K562 (cell line): Measurements from ENCODE around the gene NCDN. TPM values are rescaled to one million over a fixed set of nuclear protein-coding genes. Genes with fewer than 3 reads are reported as not detected.

Experiments used
- ATF7 ChIP-seq: fragments of 450-650 bp; IDR thresholded peaks from 2 replicates; pipeline ENCODE4 v1.7.1; 2014; ENCODE audit warnings: mild to moderate bottlenecking, moderate library complexity
- CHD4 ChIP-seq: fragments of 200-600 bp; sonication (generic); IDR thresholded peaks from 3 replicates; pipeline ENCODE4 v1.6.1; 2012; ENCODE audit warnings: low read depth, mild to moderate bottlenecking, mixed read lengths, low read length, inconsistent platforms; ENCODE audit not compliant: insufficient read depth, insufficient replicate concordance, poor library complexity, severe bottlenecking
- ELF2 ChIP-seq: fragments of 250-450 bp; sonication (Bioruptor Pico); IDR thresholded peaks from 2 replicates; pipeline ENCODE4 v1.5.0; 2021; ENCODE audit warnings: mild to moderate bottlenecking
- ESRRA ChIP-seq: fragments of 450-650 bp; IDR thresholded peaks from 2 replicates; pipeline ENCODE4 v1.6.1; 2014; ENCODE audit warnings: low read depth, mild to moderate bottlenecking, moderate library complexity, borderline replicate concordance
- ETS2 ChIP-seq: IDR thresholded peaks from 2 replicates; pipeline ENCODE4 v1.6.1; 2016; ENCODE audit warnings: borderline replicate concordance, missing genetic modification characterization, mild to moderate bottlenecking, moderate library complexity, missing compliant biosample characterization; ENCODE audit not compliant: poor library complexity, severe bottlenecking
- GTF2F1 ChIP-seq: IDR thresholded peaks from 2 replicates; pipeline ENCODE4 v1.6.1; 2011; ENCODE audit warnings: low read depth, low read length, improper control_type of control experiment
- JUND ChIP-seq, 2 experiments: IDR thresholded peaks; 2 replicates in 1 of 2; 3 replicates in 1 of 2; pipeline ENCODE4 v1.6.1; 2011; ENCODE audit warnings: borderline replicate concordance in 2 of 2, low read depth in 2 of 2, low read length in 2 of 2, improper control_type of control experiment in 1 of 2, missing biosample characterization in 1 of 2, missing genetic modification characterization in 1 of 2, missing genetic modification reagents in 1 of 2
- MEF2A ChIP-seq: IDR thresholded peaks from 2 replicates; pipeline ENCODE4 v1.6.1; 2011; ENCODE audit warnings: low read depth, mild to moderate bottlenecking, low read length, moderate library complexity; ENCODE audit not compliant: control insufficient read depth
- NFRKB ChIP-seq: fragments of 450-650 bp; IDR thresholded peaks from 2 replicates; pipeline ENCODE4 v1.6.1; 2016; ENCODE audit warnings: low read depth
- NFXL1 ChIP-seq: fragments of 450-650 bp; formaldehyde crosslinking; IDR thresholded peaks from 2 replicates; pipeline ENCODE4 v1.4.0; 2021; ENCODE audit warnings: mild to moderate bottlenecking
- RBM15 ChIP-seq: fragments of 200-400 bp; formaldehyde crosslinking; IDR thresholded peaks from 2 replicates; pipeline ENCODE4 v1.6.1; 2018; ENCODE audit warnings: mild to moderate bottlenecking, low read length, moderate library complexity; ENCODE audit not compliant: insufficient read depth
- ZNF146 ChIP-seq: IDR thresholded peaks from one replicate; pipeline ENCODE4 v1.6.1; 2018; ENCODE audit warnings: missing compliant biosample characterization; ENCODE audit not compliant: unreplicated experiment
- ZNF217 ChIP-seq: sonication (generic); formaldehyde crosslinking; IDR thresholded peaks from 2 replicates; pipeline ENCODE4 v1.8.0; 2022; ENCODE audit warnings: mild to moderate bottlenecking, missing genetic modification reagents
- ZNF586 ChIP-seq: fragments of 450-650 bp; formaldehyde crosslinking; conservative IDR thresholded peaks from 2 replicates; pipeline ENCODE4 v1.4.0; 2020; ENCODE audit warnings: mild to moderate bottlenecking, moderate library complexity
- ZNF764 ChIP-seq: fragments of 250-450 bp; sonication (Bioruptor Pico); IDR thresholded peaks from 2 replicates; pipeline ENCODE4 v1.4.0; 2020; ENCODE audit warnings: low read depth, mild to moderate bottlenecking, moderate library complexity
- polyA plus RNA-seq, 8 experiments: library from polyadenylated mRNA; depleted of rRNA in 4 of 8; stranded (reverse) in 5 of 8; unstranded in 3 of 8; fragments of >200 nt; fragmentation: Nextera tagmentation in 2 of 8; fragmentation: Illumina TruSeq in 1 of 8; extraction: Ambion mirVana in 2 of 8; extraction: Trizol in 1 of 8; gene quantifications; 2 replicates each; pipeline versions ENCODE4 v1.2.1 to v1.2.3, GENCODE V29; 2011 to 2014; ENCODE audit warnings: inconsistent platforms in 1 of 8, missing spikeins in 1 of 8
- total RNA-seq, 7 experiments: library from RNA; depleted of rRNA in 6 of 7; stranded (reverse); fragments of >200 nt in 6 of 7; fragmentation: Illumina TruSeq in 2 of 7; extraction: Trizol in 2 of 7; gene quantifications; 2 replicates each; pipeline versions ENCODE4 v1.2.1 to v1.2.3, GENCODE V29; 2011 to 2021; ENCODE audit warnings: low replicate concordance in 1 of 7
- TF ChIP-seq, protein P1 (sequence below): fragments of 250-450 bp; sonication (Bioruptor Pico); IDR thresholded peaks from 2 replicates; pipeline ENCODE4 v1.8.0; 2021; ENCODE audit warnings: borderline replicate concordance, mild to moderate bottlenecking, moderate library complexity; ENCODE audit not compliant: poor library complexity, severe bottlenecking
- TF ChIP-seq, protein P2 (sequence below): fragments of 450-650 bp; formaldehyde crosslinking; IDR thresholded peaks from 2 replicates; pipeline ENCODE4 v1.4.0; 2020; ENCODE audit warnings: mild to moderate bottlenecking, mixed read lengths
- TF ChIP-seq, protein P3 (sequence below): sonication (generic); formaldehyde crosslinking; IDR thresholded peaks from 2 replicates; pipeline ENCODE4 v1.8.0; 2023; ENCODE audit warnings: mild to moderate bottlenecking, missing genetic modification reagents
- TF ChIP-seq, protein P4 (sequence below): fragments of 250-450 bp; sonication (Bioruptor Pico); IDR thresholded peaks from 2 replicates; pipeline ENCODE4 v1.5.0; 2021; ENCODE audit warnings: mild to moderate bottlenecking, borderline replicate concordance

Gene NCDN
- total and polyA plus RNA-seq, 9 of the 15 experiments (the other 6 are each of a cell fraction or from before 2014, with no cell fraction given): 1.9 to 35.1 (median 10.7) TPM

DNA sequence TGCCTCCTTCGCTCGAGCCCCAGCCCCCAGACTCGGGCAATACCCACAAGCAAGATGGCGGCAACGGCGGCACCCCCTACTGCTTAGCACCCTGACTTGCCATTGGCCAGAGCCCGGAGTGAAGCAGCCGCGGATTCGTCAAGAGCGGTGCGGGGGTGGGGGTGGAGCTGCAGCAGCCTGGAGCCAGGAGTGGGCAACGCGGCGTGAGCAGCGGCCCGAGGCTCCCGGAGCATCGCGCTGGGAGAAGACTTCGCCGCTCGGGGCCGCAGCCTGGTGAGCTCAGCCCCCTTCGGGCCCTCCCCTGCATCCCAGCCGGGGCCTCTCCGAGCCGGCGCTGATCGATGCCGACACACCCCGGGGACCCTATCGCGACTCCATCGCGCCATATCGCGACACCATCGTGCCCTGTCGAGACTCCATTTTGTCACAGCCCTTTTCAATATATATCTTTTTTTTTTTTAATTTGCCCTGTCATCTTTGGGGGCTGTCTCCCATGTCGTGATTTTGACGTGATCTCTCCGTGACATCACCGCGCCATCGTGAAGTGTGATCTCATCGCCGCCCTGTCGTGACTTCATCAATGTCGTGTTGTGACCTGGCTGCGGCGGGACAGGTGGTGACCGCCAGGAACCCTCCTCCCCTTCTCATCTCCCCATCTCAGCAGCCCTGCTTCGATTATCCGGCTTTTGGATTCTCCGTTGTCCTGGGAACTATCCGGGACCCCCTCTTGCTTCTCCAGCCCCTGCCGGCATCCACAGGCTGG is at the start of gene NCDN (continued):
- peak; percentile 46; the same call in 1 of the 2 replicates for TF ChIP-seq JUND (IDR thresholded peaks at IDR 0.05; ENCODE audit: borderline replicate concordance, low read depth, low read length)
- TF ChIP-seq JUND (tag; IDR thresholded peaks at IDR 0.05; ENCODE audit: borderline replicate concordance, low read depth, low read length): peak; percentile 49; the same call in 1 of the 3 replicates
- no peak for TF ChIP-seq ELF2
- TF ChIP-seq ESRRA: peak; percentile 48; the same call in 1 of the 2 replicates
- TF ChIP-seq RBM15: no peak
- no peak for TF ChIP-seq CHD4
- TF ChIP-seq NFXL1 (CRISPR knock-in tag): no peak
- no peak for TF ChIP-seq MEF2A
- TF ChIP-seq ZNF764 (CRISPR knock-in tag): no peak
- TF ChIP-seq, protein P1, sequence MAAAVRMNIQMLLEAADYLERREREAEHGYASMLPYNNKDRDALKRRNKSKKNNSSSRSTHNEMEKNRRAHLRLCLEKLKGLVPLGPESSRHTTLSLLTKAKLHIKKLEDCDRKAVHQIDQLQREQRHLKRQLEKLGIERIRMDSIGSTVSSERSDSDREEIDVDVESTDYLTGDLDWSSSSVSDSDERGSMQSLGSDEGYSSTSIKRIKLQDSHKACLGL: no peak
- no peak for TF ChIP-seq ZNF586
- TF ChIP-seq, protein P2, sequence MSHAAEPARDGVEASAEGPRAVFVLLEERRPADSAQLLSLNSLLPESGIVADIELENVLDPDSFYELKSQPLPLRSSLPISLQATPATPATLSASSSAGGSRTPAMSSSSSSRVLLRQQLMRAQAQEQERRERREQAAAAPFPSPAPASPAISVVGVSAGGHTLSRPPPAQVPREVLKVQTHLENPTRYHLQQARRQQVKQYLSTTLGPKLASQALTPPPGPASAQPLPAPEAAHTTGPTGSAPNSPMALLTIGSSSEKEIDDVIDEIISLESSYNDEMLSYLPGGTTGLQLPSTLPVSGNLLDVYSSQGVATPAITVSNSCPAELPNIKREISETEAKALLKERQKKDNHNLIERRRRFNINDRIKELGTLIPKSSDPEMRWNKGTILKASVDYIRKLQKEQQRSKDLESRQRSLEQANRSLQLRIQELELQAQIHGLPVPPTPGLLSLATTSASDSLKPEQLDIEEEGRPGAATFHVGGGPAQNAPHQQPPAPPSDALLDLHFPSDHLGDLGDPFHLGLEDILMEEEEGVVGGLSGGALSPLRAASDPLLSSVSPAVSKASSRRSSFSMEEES (CRISPR knock-in tag): no peak
- TF ChIP-seq, protein P3, sequence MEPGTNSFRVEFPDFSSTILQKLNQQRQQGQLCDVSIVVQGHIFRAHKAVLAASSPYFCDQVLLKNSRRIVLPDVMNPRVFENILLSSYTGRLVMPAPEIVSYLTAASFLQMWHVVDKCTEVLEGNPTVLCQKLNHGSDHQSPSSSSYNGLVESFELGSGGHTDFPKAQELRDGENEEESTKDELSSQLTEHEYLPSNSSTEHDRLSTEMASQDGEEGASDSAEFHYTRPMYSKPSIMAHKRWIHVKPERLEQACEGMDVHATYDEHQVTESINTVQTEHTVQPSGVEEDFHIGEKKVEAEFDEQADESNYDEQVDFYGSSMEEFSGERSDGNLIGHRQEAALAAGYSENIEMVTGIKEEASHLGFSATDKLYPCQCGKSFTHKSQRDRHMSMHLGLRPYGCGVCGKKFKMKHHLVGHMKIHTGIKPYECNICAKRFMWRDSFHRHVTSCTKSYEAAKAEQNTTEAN: no peak
- no peak for TF ChIP-seq ETS2 (tag)
- TF ChIP-seq, protein P4, sequence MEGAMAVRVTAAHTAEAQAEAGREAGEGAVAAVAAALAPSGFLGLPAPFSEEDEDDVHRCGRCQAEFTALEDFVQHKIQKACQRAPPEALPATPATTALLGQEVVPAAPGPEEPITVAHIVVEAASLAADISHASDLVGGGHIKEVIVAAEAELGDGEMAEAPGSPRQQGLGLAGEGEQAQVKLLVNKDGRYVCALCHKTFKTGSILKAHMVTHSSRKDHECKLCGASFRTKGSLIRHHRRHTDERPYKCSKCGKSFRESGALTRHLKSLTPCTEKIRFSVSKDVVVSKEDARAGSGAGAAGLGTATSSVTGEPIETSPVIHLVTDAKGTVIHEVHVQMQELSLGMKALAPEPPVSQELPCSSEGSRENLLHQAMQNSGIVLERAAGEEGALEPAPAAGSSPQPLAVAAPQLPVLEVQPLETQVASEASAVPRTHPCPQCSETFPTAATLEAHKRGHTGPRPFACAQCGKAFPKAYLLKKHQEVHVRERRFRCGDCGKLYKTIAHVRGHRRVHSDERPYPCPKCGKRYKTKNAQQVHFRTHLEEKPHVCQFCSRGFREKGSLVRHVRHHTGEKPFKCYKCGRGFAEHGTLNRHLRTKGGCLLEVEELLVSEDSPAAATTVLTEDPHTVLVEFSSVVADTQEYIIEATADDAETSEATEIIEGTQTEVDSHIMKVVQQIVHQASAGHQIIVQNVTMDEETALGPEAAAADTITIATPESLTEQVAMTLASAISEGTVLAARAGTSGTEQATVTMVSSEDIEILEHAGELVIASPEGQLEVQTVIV: no peak
- TF ChIP-seq ATF7: peak; percentile 50; the same call in 1 of the 2 replicates
- TF ChIP-seq NFRKB: peak; percentile 97
- TF ChIP-seq GTF2F1: peak; percentile 32; the same call in 1 of the 2 replicates
- TF ChIP-seq ZNF146 (CRISPR knock-in tag): no peak
- TF ChIP-seq ZNF217 (CRISPR knock-in tag): no peak
